HepG2 (cell line): Measurements from ENCODE around the gene PHF10. TPM values are rescaled to one million over a fixed set of nuclear protein-coding genes. Genes with fewer than 3 reads are reported as not detected.

Experiments used
- AGO1 ChIP-seq: fragments of 200-400 bp; formaldehyde crosslinking; IDR thresholded peaks from 2 replicates; pipeline ENCODE4 v1.6.1; 2017; ENCODE audit warnings: mild to moderate bottlenecking, low read depth, low read length, moderate library complexity; ENCODE audit not compliant: poor library complexity, severe bottlenecking
- AHR ChIP-seq: IDR thresholded peaks from 2 replicates; pipeline ENCODE4 v1.6.1; 2018; ENCODE audit warnings: missing genetic modification reagents, missing compliant biosample characterization
- CBX1 ChIP-seq: IDR thresholded peaks from one replicate; pipeline ENCODE4 v1.6.1; 2016; ENCODE audit warnings: antibody characterized with exemption, low read depth
- FIP1L1 ChIP-seq: fragments of 200-400 bp; formaldehyde crosslinking; IDR thresholded peaks from 2 replicates; pipeline ENCODE4 v1.6.1; 2018; ENCODE audit warnings: low read depth, mild to moderate bottlenecking, low read length, moderate library complexity, borderline replicate concordance; ENCODE audit not compliant: insufficient read depth
- GLI4 ChIP-seq: sonication (generic); formaldehyde crosslinking; IDR thresholded peaks from 2 replicates; pipeline ENCODE4 v1.5.1; 2020; ENCODE audit warnings: missing genetic modification reagents, mild to moderate bottlenecking, moderate library complexity, borderline replicate concordance
- IRF2 ChIP-seq: IDR thresholded peaks from 2 replicates; pipeline ENCODE4 v1.6.1; 2018; ENCODE audit warnings: missing genetic modification reagents, missing compliant biosample characterization
- MED13 ChIP-seq: sonication (generic); formaldehyde crosslinking; IDR thresholded peaks from 2 replicates; pipeline ENCODE4 v1.5.0; 2020; ENCODE audit warnings: missing genetic modification reagents
- RXRA ChIP-seq: sonication (generic); formaldehyde crosslinking; IDR thresholded peaks from 2 replicates; pipeline ENCODE4 v1.5.1; 2020; ENCODE audit warnings: missing genetic modification reagents
- SAP130 ChIP-seq: IDR thresholded peaks from 2 replicates; pipeline ENCODE4 v1.6.1; 2016; ENCODE audit warnings: low read depth
- SNAI1 ChIP-seq: sonication (generic); formaldehyde crosslinking; IDR thresholded peaks from 2 replicates; pipeline ENCODE4 v1.5.0; 2020; ENCODE audit warnings: mild to moderate bottlenecking, missing genetic modification reagents, borderline replicate concordance
- SP140L ChIP-seq: sonication (generic); formaldehyde crosslinking; IDR thresholded peaks from 2 replicates; pipeline ENCODE4 v1.4.0; 2020; ENCODE audit warnings: missing genetic modification reagents, borderline replicate concordance
- TAF1 ChIP-seq: sonication (generic); formaldehyde crosslinking; IDR thresholded peaks from 2 replicates; pipeline ENCODE4 v1.4.0; 2020; ENCODE audit warnings: missing genetic modification reagents
- TP53 ChIP-seq: sonication (generic); formaldehyde crosslinking; conservative IDR thresholded peaks from 2 replicates; pipeline ENCODE4 v1.4.0; 2020; ENCODE audit warnings: missing genetic modification reagents
- ZBTB8A ChIP-seq: sonication (generic); formaldehyde crosslinking; IDR thresholded peaks from 2 replicates; pipeline ENCODE4 v1.4.0; 2020; ENCODE audit warnings: mild to moderate bottlenecking, low read depth, missing genetic modification reagents, borderline replicate concordance
- ZNF160 ChIP-seq: sonication (generic); formaldehyde crosslinking; IDR thresholded peaks from 2 replicates; pipeline ENCODE4 v1.8.0; 2022; ENCODE audit warnings: mild to moderate bottlenecking, inconsistent platforms, missing genetic modification reagents
- ZNF274 ChIP-seq: sonication (generic); formaldehyde crosslinking; IDR thresholded peaks from 2 replicates; pipeline ENCODE4 v1.5.1; 2020; ENCODE audit warnings: mild to moderate bottlenecking, missing genetic modification reagents
- ZNF792 ChIP-seq: IDR thresholded peaks from 2 replicates; pipeline ENCODE4 v1.6.1; 2016
- ZNF841 ChIP-seq: sonication (generic); formaldehyde crosslinking; IDR thresholded peaks from 2 replicates; pipeline ENCODE4 v1.8.1; 2023; ENCODE audit warnings: missing genetic modification reagents, borderline replicate concordance
- polyA plus RNA-seq, 8 experiments: library from polyadenylated mRNA; depleted of rRNA in 3 of 8; stranded (reverse) in 7 of 8; unstranded in 1 of 8; fragments of >200 nt; fragmentation: Illumina TruSeq in 4 of 8; extraction: Trizol in 4 of 8; gene quantifications; 2 replicates each; pipeline versions ENCODE4 v1.2.1 to v1.2.3, GENCODE V29; 2011 to 2016; ENCODE audit warnings: low read depth in 4 of 8, missing spikeins in 1 of 8, mixed read lengths in 1 of 8; ENCODE audit not compliant: insufficient read depth in 1 of 8
- total RNA-seq, 5 experiments: library from RNA; depleted of rRNA; stranded (reverse); fragments of >200 nt; fragmentation: Illumina TruSeq; extraction: Trizol; gene quantifications; 2 replicates each; pipeline ENCODE4 v1.2.3, GENCODE V29; 2016; ENCODE audit warnings: low read depth in 1 of 5
- TF ChIP-seq, protein P1 (sequence below): sonication (generic); formaldehyde crosslinking; IDR thresholded peaks from 2 replicates; pipeline ENCODE4 v1.4.0; 2020; ENCODE audit warnings: missing genetic modification reagents, borderline replicate concordance
- TF ChIP-seq, protein P2 (sequence below): sonication (generic); formaldehyde crosslinking; IDR thresholded peaks from 2 replicates; pipeline ENCODE4 v1.8.1; 2023; ENCODE audit warnings: mild to moderate bottlenecking, inconsistent platforms, moderate library complexity, missing genetic modification reagents, borderline replicate concordance
- TF ChIP-seq, protein P3 (sequence below): sonication (generic); formaldehyde crosslinking; IDR thresholded peaks from 2 replicates; pipeline ENCODE4 v1.4.0; 2020; ENCODE audit warnings: missing genetic modification reagents, borderline replicate concordance
- TF ChIP-seq, protein P4 (sequence below): sonication (generic); formaldehyde crosslinking; IDR thresholded peaks from 2 replicates; pipeline ENCODE4 v1.5.0; 2020; ENCODE audit warnings: missing genetic modification reagents
- TF ChIP-seq, protein P5 (sequence below): sonication (generic); formaldehyde crosslinking; IDR thresholded peaks from 2 replicates; pipeline ENCODE4 v1.5.1; 2020; ENCODE audit warnings: missing genetic modification reagents, mild to moderate bottlenecking, borderline replicate concordance

PHF10 gene
- total and polyA plus RNA-seq, 2 of the 13 experiments (the other 11 are each of a cell fraction or from before 2014, with no cell fraction given), result 42.1 to 84.1 TPM

DNA sequence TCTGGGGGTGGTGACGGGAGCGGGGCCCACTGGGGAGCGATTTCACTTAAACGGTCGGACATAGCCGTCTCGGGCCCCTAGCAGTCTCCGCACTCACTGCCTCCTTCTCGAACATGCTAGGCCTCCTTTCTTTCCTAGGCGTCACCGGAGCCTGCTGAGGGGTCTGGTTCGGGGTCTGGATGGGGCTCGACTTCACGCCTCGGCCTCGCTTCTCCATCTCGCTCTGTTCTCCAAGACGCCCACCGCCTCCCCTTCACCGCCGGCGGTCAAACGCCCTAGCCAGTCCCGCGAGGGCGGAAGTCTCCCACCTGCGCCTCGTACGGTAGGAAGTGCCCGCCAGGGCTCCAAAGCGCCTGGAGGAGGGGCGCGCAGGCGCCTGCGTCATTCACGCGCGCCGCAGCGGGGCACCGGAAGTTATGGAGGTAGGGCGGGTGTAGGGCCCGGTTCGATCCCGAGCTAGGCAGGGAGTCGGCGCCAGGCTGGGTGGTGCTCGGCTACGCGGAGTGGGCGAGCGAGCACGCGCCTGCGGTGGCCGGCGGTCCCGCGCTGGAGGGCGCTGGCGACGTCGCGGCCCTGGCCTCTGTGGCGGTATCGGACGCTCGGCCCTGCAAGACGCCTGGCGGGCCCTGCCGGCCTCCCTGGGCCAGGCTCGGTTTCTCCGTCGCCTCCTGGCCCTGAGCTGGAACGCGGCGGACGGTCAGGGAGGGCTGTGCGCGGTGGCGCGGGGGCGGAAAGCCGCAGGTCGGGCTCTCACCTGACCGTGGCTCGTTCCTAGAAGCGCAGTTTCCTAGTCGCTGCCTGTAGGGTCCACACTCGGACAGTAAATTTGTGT, 27.2 kb upstream of the PHF10 start, which contains the start of the genes DYNLT2 and ERMARD (continued):
- TF ChIP-seq SP140L (CRISPR knock-in tag), result no peak
- peak; percentile 98 for TF ChIP-seq CBX1
- TF ChIP-seq SAP130 (CRISPR knock-in tag), result peak; percentile 99
- no peak for TF ChIP-seq MED13 (CRISPR knock-in tag)
- TF ChIP-seq ZNF160, result peak; percentile 93
- TF ChIP-seq, protein P1, sequence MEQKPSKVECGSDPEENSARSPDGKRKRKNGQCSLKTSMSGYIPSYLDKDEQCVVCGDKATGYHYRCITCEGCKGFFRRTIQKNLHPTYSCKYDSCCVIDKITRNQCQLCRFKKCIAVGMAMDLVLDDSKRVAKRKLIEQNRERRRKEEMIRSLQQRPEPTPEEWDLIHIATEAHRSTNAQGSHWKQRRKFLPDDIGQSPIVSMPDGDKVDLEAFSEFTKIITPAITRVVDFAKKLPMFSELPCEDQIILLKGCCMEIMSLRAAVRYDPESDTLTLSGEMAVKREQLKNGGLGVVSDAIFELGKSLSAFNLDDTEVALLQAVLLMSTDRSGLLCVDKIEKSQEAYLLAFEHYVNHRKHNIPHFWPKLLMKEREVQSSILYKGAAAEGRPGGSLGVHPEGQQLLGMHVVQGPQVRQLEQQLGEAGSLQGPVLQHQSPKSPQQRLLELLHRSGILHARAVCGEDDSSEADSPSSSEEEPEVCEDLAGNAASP (CRISPR knock-in tag), result peak; percentile 76
- TF ChIP-seq, protein P2, sequence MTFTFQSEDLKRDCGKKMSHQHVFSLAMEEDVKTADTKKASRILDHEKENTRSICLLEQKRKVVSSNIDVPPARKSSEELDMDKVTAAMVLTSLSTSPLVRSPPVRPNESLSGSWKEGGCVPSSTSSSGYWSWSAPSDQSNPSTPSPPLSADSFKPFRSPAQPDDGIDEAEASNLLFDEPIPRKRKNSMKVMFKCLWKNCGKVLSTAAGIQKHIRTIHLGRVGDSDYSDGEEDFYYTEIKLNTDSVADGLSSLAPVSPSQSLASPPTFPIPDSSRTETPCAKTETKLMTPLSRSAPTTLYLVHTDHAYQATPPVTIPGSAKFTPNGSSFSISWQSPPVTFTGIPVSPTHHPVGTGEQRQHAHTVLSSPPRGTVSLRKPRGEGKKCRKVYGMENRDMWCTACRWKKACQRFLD (CRISPR knock-in tag), result peak; percentile 56; the same call in 1 of the 2 replicates
- TF ChIP-seq GLI4 (CRISPR knock-in tag), result peak; percentile 97; the same call in 1 of the 2 replicates
- TF ChIP-seq TAF1 (CRISPR knock-in tag), result peak; percentile 90
- 0 out of 2 replicates have a peak, but pooled peaks have one; percentile 53 for TF ChIP-seq AHR
- TF ChIP-seq ZBTB8A (CRISPR knock-in tag), result peak; percentile 88; the same call in 1 of the 2 replicates
- TF ChIP-seq, protein P3, sequence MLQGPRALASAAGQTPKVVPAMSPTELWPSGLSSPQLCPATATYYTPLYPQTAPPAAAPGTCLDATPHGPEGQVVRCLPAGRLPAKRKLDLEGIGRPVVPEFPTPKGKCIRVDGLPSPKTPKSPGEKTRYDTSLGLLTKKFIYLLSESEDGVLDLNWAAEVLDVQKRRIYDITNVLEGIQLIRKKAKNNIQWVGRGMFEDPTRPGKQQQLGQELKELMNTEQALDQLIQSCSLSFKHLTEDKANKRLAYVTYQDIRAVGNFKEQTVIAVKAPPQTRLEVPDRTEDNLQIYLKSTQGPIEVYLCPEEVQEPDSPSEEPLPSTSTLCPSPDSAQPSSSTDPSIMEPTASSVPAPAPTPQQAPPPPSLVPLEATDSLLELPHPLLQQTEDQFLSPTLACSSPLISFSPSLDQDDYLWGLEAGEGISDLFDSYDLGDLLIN, result peak; percentile 83; the same call in 1 of the 2 replicates
- TF ChIP-seq FIP1L1, result peak; percentile 60; the same call in 1 of the 2 replicates
- peak; percentile 85 for TF ChIP-seq SNAI1
- TF ChIP-seq TP53 (CRISPR knock-in tag), result peak; percentile 47; the same call in 1 of the 2 replicates
- TF ChIP-seq, protein P4, sequence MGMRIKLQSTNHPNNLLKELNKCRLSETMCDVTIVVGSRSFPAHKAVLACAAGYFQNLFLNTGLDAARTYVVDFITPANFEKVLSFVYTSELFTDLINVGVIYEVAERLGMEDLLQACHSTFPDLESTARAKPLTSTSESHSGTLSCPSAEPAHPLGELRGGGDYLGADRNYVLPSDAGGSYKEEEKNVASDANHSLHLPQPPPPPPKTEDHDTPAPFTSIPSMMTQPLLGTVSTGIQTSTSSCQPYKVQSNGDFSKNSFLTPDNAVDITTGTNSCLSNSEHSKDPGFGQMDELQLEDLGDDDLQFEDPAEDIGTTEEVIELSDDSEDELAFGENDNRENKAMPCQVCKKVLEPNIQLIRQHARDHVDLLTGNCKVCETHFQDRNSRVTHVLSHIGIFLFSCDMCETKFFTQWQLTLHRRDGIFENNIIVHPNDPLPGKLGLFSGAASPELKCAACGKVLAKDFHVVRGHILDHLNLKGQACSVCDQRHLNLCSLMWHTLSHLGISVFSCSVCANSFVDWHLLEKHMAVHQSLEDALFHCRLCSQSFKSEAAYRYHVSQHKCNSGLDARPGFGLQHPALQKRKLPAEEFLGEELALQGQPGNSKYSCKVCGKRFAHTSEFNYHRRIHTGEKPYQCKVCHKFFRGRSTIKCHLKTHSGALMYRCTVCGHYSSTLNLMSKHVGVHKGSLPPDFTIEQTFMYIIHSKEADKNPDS, result peak; percentile 74
- peak; percentile 97 for TF ChIP-seq IRF2 (CRISPR knock-in tag)
- peak; percentile 92 for TF ChIP-seq ZNF274 (CRISPR knock-in tag)
- peak; percentile 85 for TF ChIP-seq RXRA
- TF ChIP-seq ZNF792 (CRISPR knock-in tag), result peak; percentile 97
- TF ChIP-seq ZNF841 (CRISPR knock-in tag), result no peak
- peak; percentile 50 for TF ChIP-seq AGO1
- TF ChIP-seq, protein P5, sequence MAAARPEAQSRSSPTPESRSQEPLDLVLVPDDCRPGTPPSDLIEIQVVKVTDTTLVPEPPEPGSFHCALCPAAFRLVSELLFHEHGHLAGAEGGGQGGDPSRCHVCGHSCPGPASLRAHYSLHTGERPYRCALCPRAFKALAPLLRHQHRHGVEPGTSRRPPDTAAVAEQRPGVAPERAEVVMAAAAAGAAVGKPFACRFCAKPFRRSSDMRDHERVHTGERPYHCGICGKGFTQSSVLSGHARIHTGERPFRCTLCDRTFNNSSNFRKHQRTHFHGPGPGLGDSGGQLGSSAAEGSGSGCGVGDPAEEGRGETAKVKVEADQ (CRISPR knock-in tag), result peak; percentile 94; the same call in 1 of the 2 replicates
